Loucy (cell line): Measurements from ENCODE around the gene BPIFB2.

Source experiments
- H2AFZ ChIP-seq: fragments of 200-600 bp; sonication (generic); 2 replicates; pipeline ENCODE4 v1.6.0; 2016; ENCODE audit warnings: antibody characterized with exemption, mild to moderate bottlenecking, low read length, moderate library complexity
- H3F3A ChIP-seq: fragments of 200-600 bp; 2 replicates; pipeline ENCODE4 v1.6.0; 2016; ENCODE audit warnings: antibody characterized with exemption, low read depth, mild to moderate bottlenecking
- H3K27me3 ChIP-seq: fragments of 200-600 bp; sonication (generic); 2 replicates; pipeline ENCODE4 v1.6.1; 2014; ENCODE audit warnings: low read length, mild to moderate bottlenecking; ENCODE audit not compliant: insufficient read depth, poor library complexity, severe bottlenecking
- H3K36me3 ChIP-seq: fragments of 200-600 bp; sonication (generic); 2 replicates; pipeline ENCODE4 v1.6.1; 2016; ENCODE audit warnings: low read length; ENCODE audit not compliant: insufficient read depth
- H3K4me1 ChIP-seq: fragments of 200-600 bp; sonication (generic); 2 replicates; pipeline ENCODE4 v1.5.1; 2014; ENCODE audit warnings: low read length, mild to moderate bottlenecking; ENCODE audit not compliant: insufficient read depth, poor library complexity, severe bottlenecking
- H3K4me2 ChIP-seq: fragments of 200-600 bp; sonication (generic); 2 replicates; pipeline ENCODE4 v1.6.0; 2014; ENCODE audit warnings: antibody characterized with exemption, low read length, low read depth, mild to moderate bottlenecking; ENCODE audit not compliant: poor library complexity, severe bottlenecking
- H3K4me3 ChIP-seq: fragments of 200-600 bp; sonication (generic); 2 replicates; pipeline ENCODE4 v1.5.1; 2014; ENCODE audit warnings: low read length, mild to moderate bottlenecking, mixed read lengths; ENCODE audit not compliant: poor library complexity, severe bottlenecking
- H3K79me2 ChIP-seq: fragments of 200-600 bp; sonication (generic); 2 replicates; pipeline ENCODE4 v1.6.1; 2014; ENCODE audit warnings: low read length; ENCODE audit not compliant: insufficient read depth
- H3K9ac ChIP-seq: fragments of 200-600 bp; sonication (generic); 2 replicates; pipeline ENCODE4 v1.6.0; 2014; ENCODE audit warnings: mild to moderate bottlenecking, low read depth, low read length, moderate library complexity; ENCODE audit not compliant: poor library complexity, severe bottlenecking
- H3K9me2 ChIP-seq: fragments of 200-600 bp; sonication (generic); replicated peaks from 2 replicates; pipeline ENCODE4 v1.6.1; 2016; ENCODE audit warnings: low read depth, low read length, mixed read lengths
- H3K9me3 ChIP-seq: fragments of 200-600 bp; sonication (generic); 2 replicates; pipeline ENCODE4 v1.6.1; 2014; ENCODE audit warnings: mild to moderate bottlenecking, antibody characterized with exemption, low read length, low read depth; ENCODE audit not compliant: insufficient read depth
- H4K20me1 ChIP-seq: fragments of 200-600 bp; sonication (generic); 2 replicates; pipeline ENCODE4 v1.6.0; 2014; ENCODE audit warnings: antibody characterized with exemption, low read length, mild to moderate bottlenecking; ENCODE audit not compliant: insufficient read depth, poor library complexity, severe bottlenecking
- CTCF ChIP-seq: fragments of 200-600 bp; sonication (generic); conservative IDR thresholded peaks from 2 replicates; pipeline ENCODE4 v1.5.1; 2014; ENCODE audit warnings: mild to moderate bottlenecking, antibody characterized with exemption, low read length
- EZH2phosphoT487 ChIP-seq: fragments of 200-600 bp; IDR thresholded peaks from 2 replicates; pipeline ENCODE4 v1.6.1; 2018; ENCODE audit warnings: antibody characterized with exemption, mild to moderate bottlenecking, moderate library complexity, borderline replicate concordance

Gene BPIFB2

GRCh38 chr20:33031531-33031930 is 24.0 kb downstream of the BPIFB2 start, which contains the start of gene BPIFB6:
Gene BPIFB6, plus strand, starts transcription at chr20:33031648. Its CDS starts 0 bp downstream, at chr20:33031648.
- Histone ChIP-seq H2AFZ (no peak within 1 kb of the TSS), H3K9ac (no peak within 1 kb of the TSS), H3K9me3 (no peaks in the 10 kb centered on the region), H3K4me1 (no peaks in the 10 kb centered on the region), H3K9me2 (no peaks in the 10 kb centered on the region), H3F3A (no peaks in the 10 kb centered on the region), H3K27me3 (no peaks in the 10 kb centered on the region), H3K4me3 (no peak within 1 kb of the TSS), H3K4me2 (no peak within 1 kb of the TSS), H3K36me3 (no peaks in the 10 kb centered on the region), H3K79me2 (no peaks in the 10 kb centered on the region), H4K20me1 (no peaks in the 10 kb centered on the region)
- TF ChIP-seq EZH2phosphoT487 (no peak), CTCF (no peak)

- no peak for TF ChIP-seq CTCF
- no peak for TF ChIP-seq EZH2phosphoT487
- no peaks in the 10 kb centered on the region for H3K79me2 ChIP-seq
- no peaks in the 10 kb centered on the region for H3K9me2 ChIP-seq
- H3K9me3 ChIP-seq = no peaks in the 10 kb centered on the region
- no peak overlapping the region for H2AFZ ChIP-seq
- no peaks in the 10 kb centered on the region for H3K4me1 ChIP-seq
- no peak overlapping the region for H3K4me2 ChIP-seq
- H3K4me3 ChIP-seq = no peak overlapping the region
- H3F3A ChIP-seq = no peaks in the 10 kb centered on the region
- no peaks in the 10 kb centered on the region for H3K36me3 ChIP-seq
- H4K20me1 ChIP-seq = no peaks in the 10 kb centered on the region
- H3K9ac ChIP-seq = no peak overlapping the region
- no peaks in the 10 kb centered on the region for H3K27me3 ChIP-seq
Measured at GRCh38 chr20:33032555-33032954, 25.1 kb downstream of the BPIFB2 start.

- H3K4me1 ChIP-seq = no peaks in the 10 kb centered on the region
- no peaks in the 10 kb centered on the region for H3K79me2 ChIP-seq
- TF ChIP-seq EZH2phosphoT487 (no peak), CTCF (no peak)
- H3F3A ChIP-seq = no peaks in the 10 kb centered on the region
- H3K27me3 ChIP-seq = no peaks in the 10 kb centered on the region
- H3K9me3 ChIP-seq = no peaks in the 10 kb centered on the region
- no peak overlapping the region for H2AFZ ChIP-seq
- no peak overlapping the region for H3K9ac ChIP-seq
- no peak overlapping the region for H3K4me2 ChIP-seq
- H4K20me1 ChIP-seq = no peaks in the 10 kb centered on the region
- H3K36me3 ChIP-seq = no peaks in the 10 kb centered on the region
- H3K9me2 ChIP-seq = no peaks in the 10 kb centered on the region
- no peak overlapping the region for H3K4me3 ChIP-seq
Measured at GRCh38 chr20:33033381-33033780, 25.9 kb downstream of the BPIFB2 start.
